OCI-LY7 (cell line): ENCODE measurements around the gene UBA3.

Experiments
- CTCF ChIP-seq: fragments of 200-600 bp; sonication (generic); conservative IDR thresholded peaks from 2 replicates; pipeline ENCODE4 v1.5.1; 2014; ENCODE audit warnings: mild to moderate bottlenecking, antibody characterized with exemption, low read length, moderate library complexity, mixed read lengths
- EZH2phosphoT487 ChIP-seq: fragments of 200-600 bp; sonication (generic); IDR thresholded peaks from 2 replicates; pipeline ENCODE4 v1.6.1; 2018; ENCODE audit warnings: low read depth, borderline replicate concordance, mild to moderate bottlenecking, mixed run types, antibody characterized with exemption, low read length, moderate library complexity, mixed read lengths

GRCh38 chr3:69014022-69014580 is 66.1 kb downstream of the UBA3 start:
- no peak for TF ChIP-seq CTCF
- TF ChIP-seq EZH2phosphoT487 = no peak
